Measurements from ENCODE around the gene B4GALT1.

Gene B4GALT1

GRCh38 chr9:33167084-33167971 lies at the start of gene B4GALT1:
B4GALT1 (minus strand) TSS chr9:33167336; CDS start chr9:33167169, 167 bp downstream.
- DNase-seq = peak; percentile 87 to 91

GRCh38 chr9:33211695-33212393 lies 44.7 kb upstream of the B4GALT1 start:
- no peak for DNase-seq

- DNase-seq = no peak
Observed at GRCh38 chr9:33210006-33210715, 43.0 kb upstream of the B4GALT1 start.

GRCh38 chr9:33209394-33209793 lies 42.3 kb upstream of the B4GALT1 start:
- DNase-seq = no peak

- DNase-seq = no peak
Observed at GRCh38 chr9:33202552-33203201, 35.5 kb upstream of the B4GALT1 start.

GRCh38 chr9:33202018-33202417 lies 34.9 kb upstream of the B4GALT1 start:
- DNase-seq = no peak

GRCh38 chr9:33198165-33198564 lies 31.0 kb upstream of the B4GALT1 start:
- DNase-seq = no peak

GRCh38 chr9:33197279-33198152 lies 30.4 kb upstream of the B4GALT1 start:
- no peak for DNase-seq

- DNase-seq = no peak
Observed at GRCh38 chr9:33196736-33197135, 29.6 kb upstream of the B4GALT1 start.

GRCh38 chr9:33193818-33194217 lies 26.7 kb upstream of the B4GALT1 start:
- no peak for DNase-seq

GRCh38 chr9:33192493-33193255 lies 25.5 kb upstream of the B4GALT1 start:
- no peak for DNase-seq

- no peak for DNase-seq
Observed at GRCh38 chr9:33190021-33190705, 23.0 kb upstream of the B4GALT1 start.

- peak in 1 of 2 experiments; percentile 39 for DNase-seq
Observed at GRCh38 chr9:33189331-33189791, 22.2 kb upstream of the B4GALT1 start.

GRCh38 chr9:33188711-33189110 lies 21.6 kb upstream of the B4GALT1 start:
- no peak for DNase-seq

- DNase-seq = peak in 1 of 2 experiments; percentile 10
Observed at GRCh38 chr9:33187519-33188218, 20.5 kb upstream of the B4GALT1 start.

GRCh38 chr9:33186457-33187168 lies 19.5 kb upstream of the B4GALT1 start:
- no peak for DNase-seq

GRCh38 chr9:33185858-33186257 lies 18.7 kb upstream of the B4GALT1 start:
- DNase-seq = no peak

- DNase-seq = no peak
Observed at GRCh38 chr9:33185406-33185805, 18.3 kb upstream of the B4GALT1 start.

GRCh38 chr9:33184963-33185362 lies 17.8 kb upstream of the B4GALT1 start:
- no peak for DNase-seq
